Activated T-helper 2 cell treated with anti-CD3 and anti-CD28 coated beads, Interferon-gamma antibody, Interleukin-2, Interleukin-4, amounts not matched to agents 10 μg/mL and 5 μg/mL and 100 μg/mL, durations not matched to agents 14 hours and 24 hours and 36 hours (primary cell): ENCODE results near the gene MTCP1. TPM values are rescaled to one million over a fixed set of nuclear protein-coding genes. Genes with fewer than 3 reads are reported as not detected.

Source experiments
- DNase-seq: peaks from one replicate; pipeline ENCODE4 v3.0.0; 2021; ENCODE audit warnings: low spot score
- H3K27ac Mint-ChIP-seq: one replicate; pipeline ENCODE4 v1.8.0; 2021; ENCODE audit warnings: mixed read lengths
- H3K27me3 Mint-ChIP-seq: one replicate; pipeline ENCODE4 v1.8.0; 2021; ENCODE audit warnings: low read depth, mixed read lengths
- H3K36me3 Mint-ChIP-seq: one replicate; pipeline ENCODE4 v1.8.0; 2021; ENCODE audit warnings: low read depth, mixed read lengths
- H3K4me1 Mint-ChIP-seq: one replicate; pipeline ENCODE4 v1.8.0; 2021; ENCODE audit warnings: low read depth, mixed read lengths
- H3K4me3 Mint-ChIP-seq: one replicate; pipeline ENCODE4 v1.8.0; 2021; ENCODE audit warnings: low read depth, mild to moderate bottlenecking, moderate library complexity, mixed read lengths
- H3K9me3 Mint-ChIP-seq: one replicate; pipeline ENCODE4 v1.8.0; 2021; ENCODE audit warnings: mixed read lengths
- intact Hi-C: fragments of 100-400 bp; cut with micrococcal nuclease; formaldehyde crosslinking; loops from one replicate; pipeline ENCODE4 v1.15.1; 2023
- total RNA-seq: library from RNA; stranded (reverse); gene quantifications from 2 replicates; pipeline ENCODE4 v1.2.3, GENCODE V29; 2022

Gene MTCP1
- total RNA-seq: 12.3 and 19.0 TPM in 2 replicates

GRCh38 chrX:155070975-155071693 lies at the start of gene MTCP1, which contains the start of the genes BRCC3 and CMC4:
Gene MTCP1 (minus strand): TSS chrX:155071136. CDS start chrX:155066010, 5,126 bp downstream.
Gene BRCC3 (plus strand): TSS chrX:155071508. CDS start chrX:155071528, 20 bp downstream.
Gene CMC4 (minus strand): TSS chrX:155071136. CDS start chrX:155064023, 7,113 bp downstream.
- Mint-ChIP-seq H3K27ac (peak within 1 kb of the TSS; percentile 95), H3K27me3 (no peaks in the 10 kb centered on the region), H3K4me3 (peak within 1 kb of the TSS; percentile 94), H3K4me1 (peaks cover 44% of the 10 kb centered on the region), H3K36me3 (peaks cover 37% of the 10 kb centered on the region), H3K9me3 (no peaks in the 10 kb centered on the region)
- DNase-seq: peak; percentile 74
- intact Hi-C loops: loop anchor here (1.0 to 5.0 kb wide), 2 partner anchors 45 to 89 kb away; partner anchors contain the start of gene FUNDC2

DNA sequence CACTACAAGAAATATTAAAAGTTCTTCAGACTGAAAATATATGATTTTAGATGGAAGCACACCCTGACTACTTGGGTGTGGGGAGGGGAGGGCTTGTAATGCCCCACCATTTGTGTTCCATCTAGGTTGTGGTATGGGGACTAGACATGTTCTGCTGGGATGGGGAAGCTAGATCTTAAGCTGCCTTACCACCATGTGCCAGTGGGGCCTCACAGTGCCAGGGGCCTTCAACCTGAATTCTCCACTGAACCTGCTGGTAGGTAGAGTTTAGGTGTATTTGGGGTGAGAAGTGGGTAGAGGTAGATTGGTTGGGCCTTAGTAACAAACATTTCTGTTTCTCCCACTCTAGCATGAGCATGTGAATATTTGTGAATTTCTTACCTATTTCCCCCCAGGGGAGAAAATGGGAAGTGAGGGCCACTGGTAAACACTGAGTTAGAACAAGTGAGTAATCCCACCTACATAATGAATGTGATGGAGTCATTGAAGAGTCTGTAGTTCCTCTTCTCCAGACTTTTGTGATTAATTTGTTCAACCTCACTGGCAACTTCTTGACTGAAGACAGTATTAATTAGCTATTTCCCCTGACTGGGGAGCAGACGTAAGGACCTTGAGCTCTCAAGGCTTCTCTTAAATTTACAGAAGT lies 44.4 kb upstream of the MTCP1 start:
- no peak for DNase-seq
- Mint-ChIP-seq H3K4me3 (no peak overlapping the region), H3K4me1 (no peaks in the 10 kb centered on the region), H3K9me3 (peaks cover 3% of the 10 kb centered on the region), H3K27me3 (no peaks in the 10 kb centered on the region), H3K27ac (no peak overlapping the region), H3K36me3 (peaks cover 63% of the 10 kb centered on the region)
- intact Hi-C loops: no loop called here

DNA sequence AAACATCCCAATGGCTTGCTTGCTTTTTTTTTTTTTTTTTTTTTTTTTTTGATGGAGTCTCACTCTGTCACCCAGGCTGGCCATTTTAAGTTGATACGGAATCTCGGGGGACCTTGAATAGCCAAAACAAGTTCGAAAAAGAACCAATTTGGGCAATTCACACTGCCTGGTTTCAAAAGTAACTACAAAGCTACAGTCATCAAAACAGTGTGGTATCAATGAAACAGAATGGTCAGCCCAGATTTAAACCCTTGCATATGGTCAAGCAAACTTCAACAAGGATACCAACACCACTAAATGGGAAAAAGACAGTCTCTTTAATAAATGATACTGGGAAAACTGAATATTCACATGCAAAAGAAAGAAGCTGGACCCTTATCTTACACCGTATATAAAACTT lies 42.2 kb upstream of the MTCP1 start:
- peaks cover 3% of the 10 kb centered on the region for H3K4me1 Mint-ChIP-seq
- H3K27me3 Mint-ChIP-seq: no peaks in the 10 kb centered on the region
- H3K36me3 Mint-ChIP-seq: peaks cover 66% of the 10 kb centered on the region
- H3K4me3 Mint-ChIP-seq: no peak overlapping the region
- H3K9me3 Mint-ChIP-seq: peaks cover 3% of the 10 kb centered on the region
- H3K27ac Mint-ChIP-seq: no peak overlapping the region
- no peak for DNase-seq
- intact Hi-C loops: no loop called here

DNA sequence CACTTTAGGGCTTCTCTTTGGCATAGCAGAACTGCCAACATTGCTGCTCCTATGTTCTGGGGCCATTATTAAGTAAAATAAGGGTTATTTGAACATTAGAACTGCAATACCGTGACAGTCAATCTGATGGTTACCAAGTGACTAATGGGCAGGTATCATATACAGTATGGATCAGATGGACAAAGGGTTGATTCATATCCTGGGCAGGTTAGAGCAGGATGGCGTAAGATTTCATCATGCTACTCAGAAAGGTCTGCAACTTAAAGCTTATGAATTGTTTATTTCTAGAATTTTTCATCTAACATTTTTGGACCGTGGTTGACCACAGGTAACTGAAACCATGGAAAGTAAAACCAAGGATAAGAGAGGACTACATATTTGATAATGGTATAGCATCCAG lies 41.2 kb upstream of the MTCP1 start:
- Mint-ChIP-seq H3K9me3 (peaks cover 3% of the 10 kb centered on the region), H3K27ac (no peak overlapping the region), H3K4me3 (no peak overlapping the region), H3K36me3 (peaks cover 72% of the 10 kb centered on the region), H3K4me1 (peaks cover 3% of the 10 kb centered on the region), H3K27me3 (no peaks in the 10 kb centered on the region)
- no peak for DNase-seq
- intact Hi-C loops: no loop called here

DNA sequence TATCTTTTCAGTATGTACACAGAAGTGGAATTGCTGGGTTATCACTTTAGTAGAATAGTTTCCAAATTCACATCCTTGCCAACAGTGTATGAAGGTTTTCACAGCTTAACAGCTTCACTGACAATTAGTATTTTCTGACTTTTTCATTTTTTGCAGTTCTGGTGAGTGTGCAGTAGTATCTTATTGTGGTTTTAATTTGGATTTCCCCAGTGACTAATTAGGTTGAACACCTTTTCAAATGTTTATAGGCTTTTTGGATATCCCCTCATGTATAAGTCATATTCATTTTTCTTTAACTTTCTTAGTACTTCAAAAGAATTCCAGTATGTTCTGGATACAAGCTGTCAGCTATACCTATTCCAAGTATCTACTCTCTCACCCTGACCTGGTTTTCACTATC lies 37.5 kb upstream of the MTCP1 start:
- intact Hi-C loops: no loop called here
- Mint-ChIP-seq H3K27ac (no peak overlapping the region), H3K27me3 (no peaks in the 10 kb centered on the region), H3K4me3 (no peak overlapping the region), H3K4me1 (peaks cover 3% of the 10 kb centered on the region), H3K9me3 (peaks cover 3% of the 10 kb centered on the region), H3K36me3 (peaks cover 63% of the 10 kb centered on the region)
- no peak for DNase-seq

DNA sequence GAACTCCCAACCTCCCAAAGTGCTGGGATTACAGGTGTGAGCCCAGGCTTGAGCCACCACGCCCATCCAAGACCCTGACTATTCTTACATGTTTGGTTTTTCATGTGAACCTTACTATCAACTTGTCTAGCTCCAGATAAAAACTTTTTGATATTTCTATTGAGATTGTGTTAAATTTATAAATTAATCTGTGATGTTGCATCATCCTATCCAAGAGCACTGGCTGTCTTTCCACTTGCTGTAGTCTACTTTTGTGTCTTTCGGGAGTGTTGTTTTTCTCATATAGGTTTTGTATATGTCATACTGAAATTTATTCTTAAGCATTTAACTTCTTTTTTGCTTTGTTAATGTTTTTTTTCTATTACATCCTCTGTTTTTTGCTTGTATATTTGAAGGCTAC lies 35.0 kb upstream of the MTCP1 start:
- DNase-seq: no peak
- intact Hi-C loops: no loop called here
- peaks cover 6% of the 10 kb centered on the region for H3K4me1 Mint-ChIP-seq
- peaks cover 3% of the 10 kb centered on the region for H3K9me3 Mint-ChIP-seq
- H3K27me3 Mint-ChIP-seq: no peaks in the 10 kb centered on the region
- H3K4me3 Mint-ChIP-seq: no peak overlapping the region
- no peak overlapping the region for H3K27ac Mint-ChIP-seq
- peaks cover 55% of the 10 kb centered on the region for H3K36me3 Mint-ChIP-seq

- H3K36me3 Mint-ChIP-seq: peaks cover 36% of the 10 kb centered on the region
- intact Hi-C loops: loop anchor here (5.0 kb wide), 1 partner anchor 123 kb away; the partner anchor contains the start of gene VBP1
- no peaks in the 10 kb centered on the region for H3K4me1 Mint-ChIP-seq
- H3K4me3 Mint-ChIP-seq: no peak overlapping the region
- H3K27ac Mint-ChIP-seq: no peak overlapping the region
- H3K27me3 Mint-ChIP-seq: no peaks in the 10 kb centered on the region
- no peak for DNase-seq
- H3K9me3 Mint-ChIP-seq: no peaks in the 10 kb centered on the region
Observed at GRCh38 chrX:155094468-155095061, 23.6 kb upstream of the MTCP1 start.

GRCh38 chrX:155086961-155087735 lies 16.2 kb upstream of the MTCP1 start:
- no peaks in the 10 kb centered on the region for H3K27me3 Mint-ChIP-seq
- no peaks in the 10 kb centered on the region for H3K9me3 Mint-ChIP-seq
- DNase-seq: no peak
- H3K36me3 Mint-ChIP-seq: peaks cover 30% of the 10 kb centered on the region
- no peaks in the 10 kb centered on the region for H3K4me1 Mint-ChIP-seq
- intact Hi-C loops: loop anchor here (10.0 kb wide), 1 partner anchor 738 kb away; no protein-coding TSS in a partner anchor
- H3K4me3 Mint-ChIP-seq: no peak overlapping the region
- H3K27ac Mint-ChIP-seq: no peak overlapping the region

GRCh38 chrX:155086202-155086840 lies 15.4 kb upstream of the MTCP1 start:
- Mint-ChIP-seq H3K27ac (no peak overlapping the region), H3K36me3 (peaks cover 33% of the 10 kb centered on the region), H3K27me3 (no peaks in the 10 kb centered on the region), H3K9me3 (no peaks in the 10 kb centered on the region), H3K4me1 (no peaks in the 10 kb centered on the region), H3K4me3 (no peak overlapping the region)
- intact Hi-C loops: loop anchor here (10.0 kb wide), 1 partner anchor 738 kb away; no protein-coding TSS in a partner anchor
- DNase-seq: no peak

DNA sequence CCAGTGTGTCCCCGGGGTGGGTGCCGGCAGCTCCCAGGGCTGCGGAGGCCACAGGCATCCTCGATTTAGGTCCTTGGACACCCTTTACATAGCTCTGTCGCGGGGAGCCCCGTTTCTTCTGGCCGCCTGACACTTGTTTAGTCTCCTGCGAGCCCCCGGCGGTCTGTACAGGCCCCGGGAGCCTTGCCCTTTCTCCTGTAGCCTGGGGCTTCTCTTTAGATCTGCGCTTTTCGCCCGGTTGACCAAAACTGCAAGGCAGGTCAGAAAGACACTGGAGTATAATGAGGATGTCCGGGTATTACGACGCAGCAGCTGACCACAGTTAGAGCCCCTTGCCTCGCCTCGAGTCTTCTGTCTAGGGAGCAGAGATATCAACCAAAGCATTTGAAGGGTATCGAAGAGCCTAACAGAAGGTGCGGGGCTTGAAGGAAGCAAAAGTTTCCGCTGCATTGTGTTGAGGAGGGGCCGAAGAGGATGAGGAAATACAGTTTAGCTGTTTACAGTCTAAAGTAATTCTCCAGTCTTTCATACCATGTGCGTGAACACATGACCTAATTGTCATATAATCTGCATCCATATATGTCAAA lies 851 bp upstream of the MTCP1 start:
- Mint-ChIP-seq H3K4me3 (peak overlapping the region; percentile 94), H3K9me3 (no peaks in the 10 kb centered on the region), H3K27me3 (no peaks in the 10 kb centered on the region), H3K27ac (peak overlapping the region; percentile 95), H3K4me1 (peaks cover 41% of the 10 kb centered on the region), H3K36me3 (peaks cover 41% of the 10 kb centered on the region)
- intact Hi-C loops: loop anchor here (1.0 to 5.0 kb wide), 2 partner anchors 45 to 89 kb away; partner anchors contain the start of gene FUNDC2
- DNase-seq: no peak

DNA sequence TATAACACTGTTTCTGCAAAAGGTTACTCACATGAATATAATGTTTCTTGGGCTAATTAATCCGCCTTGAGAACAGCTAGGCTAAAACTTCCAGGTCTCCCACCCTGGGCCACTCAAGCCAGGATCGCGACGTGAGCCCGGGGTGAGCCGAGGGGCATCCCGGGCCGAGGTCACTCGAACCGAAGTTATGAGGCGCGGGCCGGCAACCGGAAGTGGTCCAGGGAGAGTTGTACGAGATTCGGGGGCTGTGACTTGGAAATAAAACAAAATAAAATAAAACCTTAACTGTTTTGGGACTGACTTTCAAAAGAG lies 317 bp downstream of the MTCP1 start:
- Mint-ChIP-seq H3K27ac (peak overlapping the region; percentile 85), H3K27me3 (no peaks in the 10 kb centered on the region), H3K4me1 (peaks cover 44% of the 10 kb centered on the region), H3K4me3 (peak overlapping the region; percentile 77), H3K36me3 (peaks cover 32% of the 10 kb centered on the region), H3K9me3 (no peaks in the 10 kb centered on the region)
- no peak for DNase-seq
- intact Hi-C loops: loop anchor here (5.0 kb wide), 1 partner anchor 88 kb away; no protein-coding TSS in a partner anchor
